ENCODE measurements around the gene CCNG1. TPM values are rescaled to one million over a fixed set of nuclear protein-coding genes. Genes with fewer than 3 reads are reported as not detected.

The CCNG1 gene
- total RNA-seq, 1 donor from 2014 or later: 149 TPM

GRCh38 chr5:163433271-163433670 is 4.1 kb upstream of the CCNG1 start:
- H3K36me3 Mint-ChIP-seq (ENCODE audit: unreplicated experiment): no peaks in the 10 kb centered on the region
- TF ChIP-seq, protein P1, sequence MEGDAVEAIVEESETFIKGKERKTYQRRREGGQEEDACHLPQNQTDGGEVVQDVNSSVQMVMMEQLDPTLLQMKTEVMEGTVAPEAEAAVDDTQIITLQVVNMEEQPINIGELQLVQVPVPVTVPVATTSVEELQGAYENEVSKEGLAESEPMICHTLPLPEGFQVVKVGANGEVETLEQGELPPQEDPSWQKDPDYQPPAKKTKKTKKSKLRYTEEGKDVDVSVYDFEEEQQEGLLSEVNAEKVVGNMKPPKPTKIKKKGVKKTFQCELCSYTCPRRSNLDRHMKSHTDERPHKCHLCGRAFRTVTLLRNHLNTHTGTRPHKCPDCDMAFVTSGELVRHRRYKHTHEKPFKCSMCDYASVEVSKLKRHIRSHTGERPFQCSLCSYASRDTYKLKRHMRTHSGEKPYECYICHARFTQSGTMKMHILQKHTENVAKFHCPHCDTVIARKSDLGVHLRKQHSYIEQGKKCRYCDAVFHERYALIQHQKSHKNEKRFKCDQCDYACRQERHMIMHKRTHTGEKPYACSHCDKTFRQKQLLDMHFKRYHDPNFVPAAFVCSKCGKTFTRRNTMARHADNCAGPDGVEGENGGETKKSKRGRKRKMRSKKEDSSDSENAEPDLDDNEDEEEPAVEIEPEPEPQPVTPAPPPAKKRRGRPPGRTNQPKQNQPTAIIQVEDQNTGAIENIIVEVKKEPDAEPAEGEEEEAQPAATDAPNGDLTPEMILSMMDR (IDR thresholded peaks at IDR 0.05; ENCODE audit: partially characterized antibody, unreplicated experiment): no peak
- no peaks in the 10 kb centered on the region for H3K4me1 Mint-ChIP-seq (ENCODE audit: low read depth, unreplicated experiment)
- DNase-seq: no peak
- H3K4me3 Mint-ChIP-seq (ENCODE audit: unreplicated experiment): no peak overlapping the region
- peaks cover 2% of the 10 kb centered on the region for H3K27me3 Mint-ChIP-seq (ENCODE audit: unreplicated experiment)
- no peak overlapping the region for H3K27ac Mint-ChIP-seq (ENCODE audit: unreplicated experiment)
- H3K9me3 Mint-ChIP-seq (ENCODE audit: unreplicated experiment): no peaks in the 10 kb centered on the region

- Mint-ChIP-seq H3K36me3 (ENCODE audit: unreplicated experiment) (no peaks in the 10 kb centered on the region), H3K27me3 (ENCODE audit: unreplicated experiment) (peaks cover 2% of the 10 kb centered on the region), H3K4me3 (ENCODE audit: unreplicated experiment) (no peak overlapping the region), H3K9me3 (ENCODE audit: unreplicated experiment) (no peaks in the 10 kb centered on the region), H3K4me1 (ENCODE audit: low read depth, unreplicated experiment) (peaks cover 1% of the 10 kb centered on the region), H3K27ac (ENCODE audit: unreplicated experiment) (no peak overlapping the region)
- no peak for DNase-seq
- TF ChIP-seq, protein P1 (IDR thresholded peaks at IDR 0.05; ENCODE audit: partially characterized antibody, unreplicated experiment): no peak
Observed at GRCh38 chr5:163434401-163434866, 3.0 kb upstream of the CCNG1 start.

DNA sequence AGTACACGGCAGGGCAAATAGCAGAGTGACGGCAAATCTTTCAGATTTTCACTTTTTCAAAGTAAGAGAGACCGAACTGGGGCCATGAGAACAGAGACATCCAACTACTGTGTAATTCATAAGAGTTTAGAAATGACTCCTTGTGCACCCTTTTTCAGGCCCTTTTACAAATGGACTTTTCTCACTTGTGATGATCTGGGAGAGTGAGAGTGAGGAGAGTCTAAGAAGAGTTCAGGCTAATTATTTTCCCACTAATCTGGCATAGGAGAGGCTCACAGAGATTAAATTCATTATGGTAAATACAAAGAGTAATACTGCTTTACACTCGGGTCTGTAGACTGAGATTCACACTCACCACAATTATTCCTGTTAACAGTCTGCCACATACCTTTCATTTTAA is 880 bp upstream of the CCNG1 start:
- Mint-ChIP-seq H3K9me3 (ENCODE audit: unreplicated experiment) (no peaks in the 10 kb centered on the region), H3K4me1 (ENCODE audit: low read depth, unreplicated experiment) (peaks cover 4% of the 10 kb centered on the region), H3K27ac (ENCODE audit: unreplicated experiment) (no peak overlapping the region), H3K36me3 (ENCODE audit: unreplicated experiment) (no peaks in the 10 kb centered on the region), H3K27me3 (ENCODE audit: unreplicated experiment) (peaks cover 2% of the 10 kb centered on the region), H3K4me3 (ENCODE audit: unreplicated experiment) (peak overlapping the region; percentile 97)
- TF ChIP-seq, protein P1 (IDR thresholded peaks at IDR 0.05; ENCODE audit: partially characterized antibody, unreplicated experiment): no peak
- no peak for DNase-seq

GRCh38 chr5:163437011-163437308 is 435 bp upstream of the CCNG1 start:
- no peaks in the 10 kb centered on the region for H3K36me3 Mint-ChIP-seq (ENCODE audit: unreplicated experiment)
- H3K27me3 Mint-ChIP-seq (ENCODE audit: unreplicated experiment): peaks cover 2% of the 10 kb centered on the region
- H3K4me1 Mint-ChIP-seq (ENCODE audit: low read depth, unreplicated experiment): peaks cover 4% of the 10 kb centered on the region
- H3K9me3 Mint-ChIP-seq (ENCODE audit: unreplicated experiment): no peaks in the 10 kb centered on the region
- peak overlapping the region; percentile 97 for H3K4me3 Mint-ChIP-seq (ENCODE audit: unreplicated experiment)
- no peak for DNase-seq
- TF ChIP-seq, protein P1 (IDR thresholded peaks at IDR 0.05; ENCODE audit: partially characterized antibody, unreplicated experiment): no peak
- H3K27ac Mint-ChIP-seq (ENCODE audit: unreplicated experiment): peak overlapping the region; percentile 68

DNA sequence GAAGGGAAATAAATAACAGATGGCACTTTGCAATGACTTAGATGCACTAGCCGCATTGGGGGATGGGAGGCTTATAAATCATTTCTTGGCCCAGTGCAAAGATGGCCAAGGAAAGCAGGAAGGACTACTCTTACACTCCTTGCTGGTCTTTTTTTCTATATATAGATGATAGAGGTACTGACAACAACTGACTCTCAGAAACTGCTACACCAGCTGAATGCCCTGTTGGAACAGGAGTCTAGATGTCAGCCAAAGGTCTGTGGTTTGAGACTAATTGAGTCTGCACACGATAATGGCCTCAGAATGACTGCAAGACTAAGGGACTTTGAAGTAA is 1.7 kb downstream of the CCNG1 start:
- DNase-seq: no peak
- H3K9me3 Mint-ChIP-seq (ENCODE audit: unreplicated experiment): no peaks in the 10 kb centered on the region
- H3K36me3 Mint-ChIP-seq (ENCODE audit: unreplicated experiment): no peaks in the 10 kb centered on the region
- TF ChIP-seq, protein P1 (IDR thresholded peaks at IDR 0.05; ENCODE audit: partially characterized antibody, unreplicated experiment): no peak
- H3K27me3 Mint-ChIP-seq (ENCODE audit: unreplicated experiment): peaks cover 2% of the 10 kb centered on the region
- peak overlapping the region; percentile 97 for H3K4me3 Mint-ChIP-seq (ENCODE audit: unreplicated experiment)
- peak overlapping the region; percentile 64 for H3K27ac Mint-ChIP-seq (ENCODE audit: unreplicated experiment)
- peaks cover 4% of the 10 kb centered on the region for H3K4me1 Mint-ChIP-seq (ENCODE audit: low read depth, unreplicated experiment)

Measured in glutamatergic neuron (in vitro differentiated cells).